Sigmoid colon (tissue), 4 donors: ENCODE results near the gene ALDH2.

ENCODE experiments used
- EP300 ChIP-seq, 4 donors: sonication (generic); formaldehyde crosslinking; IDR thresholded peaks; one replicate each; pipeline ENCODE4 v1.6.1; 2017; ENCODE audit warnings: antibody characterized with exemption in 4 of 4
- POLR2AphosphoS5 ChIP-seq, 4 donors: sonication (generic); formaldehyde crosslinking; IDR thresholded peaks; one replicate each; pipeline ENCODE4 v1.6.1; 2017; ENCODE audit warnings: antibody characterized with exemption in 4 of 4
- TF ChIP-seq, protein P1 (sequence below), 4 experiments: fragments of 450-650 bp in 3 of 4; fragments of 200-600 bp in 1 of 4; IDR thresholded peaks; one replicate each; pipeline ENCODE4 v1.5.1; 2016 to 2019; ENCODE audit warnings: antibody characterized with exemption in 4 of 4, mild to moderate bottlenecking in 3 of 4, moderate library complexity in 2 of 4

DNA sequence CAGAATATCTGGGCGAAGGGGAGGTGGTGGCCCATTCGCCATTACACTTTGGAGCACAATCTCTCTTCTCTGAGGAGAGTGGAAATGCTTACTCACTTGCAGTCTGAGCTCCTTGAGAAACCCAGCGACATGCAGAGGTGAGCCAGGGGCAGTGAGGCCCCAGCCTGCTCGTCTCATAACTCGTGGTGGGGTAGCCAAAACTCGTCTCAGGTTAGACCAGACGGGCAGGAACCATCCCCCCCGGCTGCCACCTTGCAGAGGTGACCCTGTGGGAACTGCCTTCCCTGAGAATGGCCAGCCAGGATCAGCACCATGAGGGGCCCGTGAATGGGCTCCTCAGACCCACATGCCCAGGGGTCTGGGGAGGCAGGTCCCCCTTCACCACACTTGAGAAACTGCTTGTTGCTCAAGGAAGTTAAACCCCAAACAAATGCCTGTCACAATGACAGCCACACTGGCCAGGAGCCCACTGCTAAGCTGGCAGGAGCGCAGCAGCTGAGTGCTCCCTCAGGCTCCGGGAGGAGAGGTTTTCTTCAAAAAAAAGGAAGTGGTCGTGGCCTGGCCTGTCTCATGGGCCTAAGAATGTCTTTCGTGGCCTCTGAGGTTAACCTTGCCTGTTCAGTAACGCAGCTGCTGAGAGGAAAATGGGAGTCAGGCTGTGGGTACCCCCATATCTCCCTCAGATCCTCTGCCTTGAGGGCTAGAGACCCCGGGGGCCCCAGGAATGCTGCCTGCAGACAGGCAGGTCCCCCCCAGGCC lies 9.2 kb upstream of the ALDH2 start:
- TF ChIP-seq POLR2AphosphoS5 (IDR thresholded peaks at IDR 0.05) (no peak), EP300 (IDR thresholded peaks at IDR 0.05) (no peak)
- TF ChIP-seq, protein P1, sequence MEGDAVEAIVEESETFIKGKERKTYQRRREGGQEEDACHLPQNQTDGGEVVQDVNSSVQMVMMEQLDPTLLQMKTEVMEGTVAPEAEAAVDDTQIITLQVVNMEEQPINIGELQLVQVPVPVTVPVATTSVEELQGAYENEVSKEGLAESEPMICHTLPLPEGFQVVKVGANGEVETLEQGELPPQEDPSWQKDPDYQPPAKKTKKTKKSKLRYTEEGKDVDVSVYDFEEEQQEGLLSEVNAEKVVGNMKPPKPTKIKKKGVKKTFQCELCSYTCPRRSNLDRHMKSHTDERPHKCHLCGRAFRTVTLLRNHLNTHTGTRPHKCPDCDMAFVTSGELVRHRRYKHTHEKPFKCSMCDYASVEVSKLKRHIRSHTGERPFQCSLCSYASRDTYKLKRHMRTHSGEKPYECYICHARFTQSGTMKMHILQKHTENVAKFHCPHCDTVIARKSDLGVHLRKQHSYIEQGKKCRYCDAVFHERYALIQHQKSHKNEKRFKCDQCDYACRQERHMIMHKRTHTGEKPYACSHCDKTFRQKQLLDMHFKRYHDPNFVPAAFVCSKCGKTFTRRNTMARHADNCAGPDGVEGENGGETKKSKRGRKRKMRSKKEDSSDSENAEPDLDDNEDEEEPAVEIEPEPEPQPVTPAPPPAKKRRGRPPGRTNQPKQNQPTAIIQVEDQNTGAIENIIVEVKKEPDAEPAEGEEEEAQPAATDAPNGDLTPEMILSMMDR (IDR thresholded peaks at IDR 0.05), result no peak
